CD4-positive, alpha-beta T cell (primary cell): ENCODE data around the gene MYOT. TPM values are rescaled to one million over a fixed set of nuclear protein-coding genes. Genes with fewer than 3 reads are reported as not detected.

Experiments
- ATAC-seq: fragments of 200-7000 bp; cut with Tn5 transposase; one replicate; pipeline ENCODE4 v1.10.0; 2022; ENCODE audit warnings: mild to moderate bottlenecking; ENCODE audit not compliant: poor library complexity
- CTCF ChIA-PET: fragments of 350-600 bp; sonication (Branson Sonifier 250); formaldehyde crosslinking; loops from one replicate; lab custom pipeline; 2021; ENCODE audit warnings: antibody characterized with exemption, inconsistent platforms; lab: Charles Lee
- POLR2A ChIA-PET: fragments of 350-600 bp; sonication (Branson Sonifier 250); formaldehyde crosslinking; loops from one replicate; lab custom pipeline; 2021; ENCODE audit warnings: antibody characterized with exemption, inconsistent platforms; lab: Charles Lee
- DNase-seq, 14 experiments: peaks; one replicate each; pipeline ENCODE4 v3.0.0-alpha.2; 2013 to 2020; ENCODE audit warnings: mixed read lengths in 2 of 14
- H3K27ac ChIP-seq, 2 donors: one replicate each; pipeline versions ENCODE4 v1.5.1 to v1.7.0; 2013; ENCODE audit warnings: low read length in 2 of 2, low read depth in 1 of 2, mild to moderate bottlenecking in 1 of 2
- H3K27me3 ChIP-seq, 2 experiments: 1 replicate in 1 of 2; 2 replicates in 1 of 2; pipeline versions ENCODE4 v1.6.1 to v1.7.0; 2013; ENCODE audit warnings: low read length in 2 of 2, control low read depth in 1 of 2, mild to moderate bottlenecking in 1 of 2, moderate library complexity in 1 of 2; ENCODE audit not compliant: insufficient read depth in 2 of 2, control insufficient read depth in 1 of 2
- H3K36me3 ChIP-seq: one replicate; pipeline ENCODE4 v1.6.1; 2013; ENCODE audit warnings: low read length, control low read depth; ENCODE audit not compliant: insufficient read depth
- H3K4me1 ChIP-seq: one replicate; pipeline ENCODE4 v1.6.1; 2013; ENCODE audit warnings: low read length, control low read depth; ENCODE audit not compliant: insufficient read depth
- H3K4me3 ChIP-seq: one replicate; pipeline ENCODE4 v1.5.1; 2013; ENCODE audit warnings: mild to moderate bottlenecking, low read length, moderate library complexity
- H3K9me3 ChIP-seq, 2 experiments: 1 replicate in 1 of 2; 2 replicates in 1 of 2; pipeline versions ENCODE4 v1.6.1 to v1.7.0; 2013; ENCODE audit warnings: low read length in 2 of 2, mild to moderate bottlenecking in 2 of 2, control low read depth in 1 of 2, moderate library complexity in 1 of 2; ENCODE audit not compliant: control insufficient read depth in 1 of 2, insufficient read depth in 1 of 2
- H3K27ac Mint-ChIP-seq: one replicate; pipeline ENCODE4 v1.8.0; 2020; ENCODE audit warnings: mixed read lengths
- H3K27me3 Mint-ChIP-seq: one replicate; pipeline ENCODE4 v1.8.0; 2021; ENCODE audit warnings: mixed read lengths
- H3K36me3 Mint-ChIP-seq: one replicate; pipeline ENCODE4 v1.8.0; 2021; ENCODE audit warnings: low read depth, mixed read lengths
- H3K4me1 Mint-ChIP-seq: one replicate; pipeline ENCODE4 v1.8.0; 2021; ENCODE audit warnings: low read depth, mixed read lengths
- H3K4me3 Mint-ChIP-seq: one replicate; pipeline ENCODE4 v1.8.0; 2020; ENCODE audit warnings: mild to moderate bottlenecking, mixed read lengths
- H3K9me3 Mint-ChIP-seq: one replicate; pipeline ENCODE4 v1.8.0; 2020; ENCODE audit warnings: mixed read lengths
- intact Hi-C, 2 experiments: fragments of 100-400 bp; cut with DNase I in 1 of 2; cut with micrococcal nuclease in 1 of 2; formaldehyde crosslinking; loops; one replicate each; pipeline versions ENCODE4 v1.15.1 to v1.9.0; 2023 to 2025; cut with DNase I, micrococcal nuclease
- total RNA-seq, 174 experiments: library from RNA in 2 of 174; stranded (reverse) in 2 of 174; gene quantifications; one replicate each; pipeline ENCODE4 v1.2.3 and lab custom pipeline; 2021 to 2026
- TF ChIP-seq, protein P1 (sequence below): fragments of 200-600 bp; IDR thresholded peaks from one replicate; pipeline ENCODE4 v1.8.0; 2022; ENCODE audit warnings: antibody characterized with exemption, mild to moderate bottlenecking

The MYOT gene
- total RNA-seq, 2 experiments from 2014 or later = not detected

GRCh38 chr5:137856201-137856600 is 11.5 kb upstream of the MYOT start:
- intact Hi-C loops = no loop called here

GRCh38 chr5:137856916-137857862 is 10.5 kb upstream of the MYOT start:
- TF ChIP-seq, protein P1, sequence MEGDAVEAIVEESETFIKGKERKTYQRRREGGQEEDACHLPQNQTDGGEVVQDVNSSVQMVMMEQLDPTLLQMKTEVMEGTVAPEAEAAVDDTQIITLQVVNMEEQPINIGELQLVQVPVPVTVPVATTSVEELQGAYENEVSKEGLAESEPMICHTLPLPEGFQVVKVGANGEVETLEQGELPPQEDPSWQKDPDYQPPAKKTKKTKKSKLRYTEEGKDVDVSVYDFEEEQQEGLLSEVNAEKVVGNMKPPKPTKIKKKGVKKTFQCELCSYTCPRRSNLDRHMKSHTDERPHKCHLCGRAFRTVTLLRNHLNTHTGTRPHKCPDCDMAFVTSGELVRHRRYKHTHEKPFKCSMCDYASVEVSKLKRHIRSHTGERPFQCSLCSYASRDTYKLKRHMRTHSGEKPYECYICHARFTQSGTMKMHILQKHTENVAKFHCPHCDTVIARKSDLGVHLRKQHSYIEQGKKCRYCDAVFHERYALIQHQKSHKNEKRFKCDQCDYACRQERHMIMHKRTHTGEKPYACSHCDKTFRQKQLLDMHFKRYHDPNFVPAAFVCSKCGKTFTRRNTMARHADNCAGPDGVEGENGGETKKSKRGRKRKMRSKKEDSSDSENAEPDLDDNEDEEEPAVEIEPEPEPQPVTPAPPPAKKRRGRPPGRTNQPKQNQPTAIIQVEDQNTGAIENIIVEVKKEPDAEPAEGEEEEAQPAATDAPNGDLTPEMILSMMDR = no peak
- DNase-seq (no peak), ATAC-seq (no peak)
- H3K4me3 ChIP-seq = no peak overlapping the region
- peaks cover 13% of the 10 kb centered on the region for H3K36me3 Mint-ChIP-seq
- H3K36me3 ChIP-seq = no peaks in the 10 kb centered on the region
- POLR2A ChIA-PET = interaction anchor here (0.6 kb wide), 1 partner anchor 115 kb away, joined by 3 read pairs; no protein-coding TSS in a partner anchor
- H3K27ac Mint-ChIP-seq = no peak overlapping the region
- no peak overlapping the region for H3K27ac ChIP-seq
- CTCF ChIA-PET = no interaction called here
- H3K4me3 Mint-ChIP-seq = no peak overlapping the region
- peaks cover 6% of the 10 kb centered on the region for H3K4me1 ChIP-seq
- intact Hi-C loops = no loop called here
- no peaks in the 10 kb centered on the region for H3K27me3 Mint-ChIP-seq
- no peaks in the 10 kb centered on the region for H3K9me3 ChIP-seq
- H3K9me3 Mint-ChIP-seq = no peaks in the 10 kb centered on the region
- H3K27me3 ChIP-seq = no peaks in the 10 kb centered on the region
- peaks cover 31% of the 10 kb centered on the region for H3K4me1 Mint-ChIP-seq

More at GRCh38 chr5:137856201-137856600, 11.5 kb upstream of the MYOT start:
- no peak for ATAC-seq
- Mint-ChIP-seq H3K27ac (no peak overlapping the region), H3K4me1 (peaks cover 23% of the 10 kb centered on the region), H3K36me3 (peaks cover 13% of the 10 kb centered on the region), H3K27me3 (no peaks in the 10 kb centered on the region), H3K4me3 (no peak overlapping the region), H3K9me3 (no peaks in the 10 kb centered on the region)
- TF ChIP-seq, protein P1 = no peak
- Histone ChIP-seq H3K27me3 (no peaks in the 10 kb centered on the region), H3K9me3 (no peaks in the 10 kb centered on the region), H3K4me3 (no peak overlapping the region), H3K4me1 (peaks cover 6% of the 10 kb centered on the region), H3K36me3 (no peaks in the 10 kb centered on the region), H3K27ac (no peak overlapping the region)
- ChIA-PET CTCF (no interaction called here), POLR2A (no interaction called here)
- DNase-seq = no peak

DNA sequence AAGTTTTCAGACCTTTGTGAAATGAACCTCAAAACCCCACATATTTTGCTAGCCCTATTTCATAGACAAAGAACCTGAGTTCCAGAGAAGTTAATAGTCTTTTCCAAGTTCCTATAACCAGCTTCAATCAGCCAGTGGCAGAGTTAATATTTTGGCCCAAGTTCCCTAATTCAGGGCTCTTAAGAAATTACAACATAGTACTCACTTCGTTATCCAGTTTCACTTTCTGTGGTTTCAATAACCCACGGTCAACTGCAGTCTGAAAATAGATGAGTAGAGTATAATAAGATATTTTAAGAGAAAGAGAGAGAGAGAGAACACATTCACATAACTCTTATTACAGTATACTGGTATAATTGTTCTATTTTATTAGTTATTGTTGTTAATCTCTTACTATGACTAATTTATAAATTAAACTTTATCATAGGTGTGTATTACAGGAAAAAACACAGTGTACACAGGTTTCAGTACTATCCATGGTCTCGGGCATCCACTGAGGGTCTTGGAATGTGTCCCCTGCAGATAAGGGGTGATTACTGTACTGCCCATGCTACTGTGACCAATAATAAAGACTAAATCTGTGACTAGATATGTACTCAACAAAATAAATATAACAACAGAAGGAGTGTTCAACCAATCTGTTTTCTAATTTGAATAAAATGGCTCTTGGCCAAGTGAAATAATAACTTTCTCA is 9.3 kb upstream of the MYOT start:
- DNase-seq (peak in 3 of 14 experiments; percentile 21 to 27 (median 22)), ATAC-seq (no peak)
- H3K27me3 ChIP-seq = no peaks in the 10 kb centered on the region
- ChIA-PET CTCF (no interaction called here), POLR2A (interaction anchor here (0.6 kb wide), 1 partner anchor 116 kb away, joined by 3 read pairs; no protein-coding TSS in a partner anchor)
- Mint-ChIP-seq H3K27me3 (no peaks in the 10 kb centered on the region), H3K36me3 (peaks cover under 1% of the 10 kb centered on the region), H3K9me3 (no peaks in the 10 kb centered on the region), H3K4me1 (peaks cover 32% of the 10 kb centered on the region), H3K27ac (peak overlapping the region; percentile 60), H3K4me3 (peak overlapping the region; percentile 83)
- H3K27ac ChIP-seq = no peak overlapping the region
- no peaks in the 10 kb centered on the region for H3K9me3 ChIP-seq
- no peaks in the 10 kb centered on the region for H3K36me3 ChIP-seq
- intact Hi-C loops = no loop called here
- TF ChIP-seq, protein P1 = no peak
- peak overlapping the region; percentile 17 for H3K4me3 ChIP-seq
- peaks cover 6% of the 10 kb centered on the region for H3K4me1 ChIP-seq
